Stomach (tissue), 9 donors: Measurements from ENCODE around the gene NUP43. TPM values are rescaled to one million over a fixed set of nuclear protein-coding genes. Genes with fewer than 3 reads are reported as not detected.

ENCODE experiments used
- DNase-seq, 2 donors: peaks; one replicate each; pipeline versions ENCODE4 v3.0.0 to v3.0.0-alpha.2; 2013 to 2019
- H3K27ac ChIP-seq, 5 donors: fragments of 200-600 bp in 4 of 5; sonication (generic) in 4 of 5; one replicate each; pipeline ENCODE4 v1.5.1; 2013 to 2019; ENCODE audit warnings: mild to moderate bottlenecking in 1 of 5, moderate library complexity in 1 of 5
- H3K27me3 ChIP-seq, 3 donors: fragments of 200-600 bp; sonication (generic); one replicate each; pipeline ENCODE4 v1.5.1; 2017 to 2019; ENCODE audit warnings: mixed run types in 1 of 3
- H3K36me3 ChIP-seq, 4 donors: fragments of 200-600 bp; sonication (generic); 1 replicate in 3 of 4; 2 replicates in 1 of 4; pipeline ENCODE4 v1.5.1; 2016 to 2019
- H3K4me1 ChIP-seq, 4 donors: fragments of 200-600 bp; sonication (generic); one replicate each; pipeline ENCODE4 v1.5.1; 2016 to 2019
- H3K4me3 ChIP-seq, 4 donors: fragments of 200-600 bp; sonication (generic) in 3 of 4; one replicate each; pipeline ENCODE4 v1.5.1; 2016 to 2019; ENCODE audit warnings: mild to moderate bottlenecking in 1 of 4
- H3K9me3 ChIP-seq, 4 donors: fragments of 200-600 bp; sonication (generic); one replicate each; pipeline ENCODE4 v1.5.1; 2016 to 2019
- EP300 ChIP-seq: sonication (generic); formaldehyde crosslinking; IDR thresholded peaks from one replicate; pipeline ENCODE4 v1.6.1; 2017; ENCODE audit warnings: antibody characterized with exemption
- POLR2A ChIP-seq, 4 donors: fragments of 450-650 bp; IDR thresholded peaks; one replicate each; pipeline ENCODE4 v1.6.1; 2016; ENCODE audit warnings: antibody characterized with exemption in 4 of 4, control low read depth in 2 of 4, mild to moderate bottlenecking in 1 of 4, moderate library complexity in 1 of 4
- POLR2AphosphoS5 ChIP-seq, 3 donors: sonication (generic); formaldehyde crosslinking; IDR thresholded peaks; one replicate each; pipeline ENCODE4 v1.6.1; 2016; ENCODE audit warnings: antibody characterized with exemption in 3 of 3
- WGBS, 5 donors: extraction: QIAGEN DNeasy Blood & Tissue Kit in 3 of 5; methylation state at CpG; one replicate each; pipeline versions ENCODE4 v1.1.5 to v1.1.7; 2013 to 2018; 5-methylcytosine and 5-hydroxymethylcytosine counted together
- intact Hi-C: fragments of 100-400 bp; cut with DNase I; formaldehyde crosslinking; loops from one replicate; pipeline ENCODE4 v1.15.1; 2023; ENCODE audit warnings: low total_unique reads
- polyA plus RNA-seq, 3 donors: library from polyadenylated mRNA; stranded (reverse); fragments of 200-250 nt; gene quantifications; one replicate each; pipeline ENCODE4 v1.2.3, GENCODE V29; 2013
- total RNA-seq, 5 donors: library from RNA; depleted of rRNA; stranded (reverse); fragments of >200 nt; gene quantifications; one replicate each; pipeline versions ENCODE4 v1.1.0 to v1.2.3, GENCODE V29; 2014 to 2016
- TF ChIP-seq, protein P1 (sequence below), 7 experiments: fragments of 450-650 bp in 4 of 7; fragments of 200-600 bp in 3 of 7; sonication (generic) in 3 of 7; IDR thresholded peaks; one replicate each; pipeline ENCODE4 v1.5.1; 2016 to 2019; ENCODE audit warnings: antibody characterized with exemption in 7 of 7, control low read depth in 2 of 7, mild to moderate bottlenecking in 1 of 7
- donor health status: healthy with polysubstance abuse.
- donor health status: Bipolar disorder and iron deficiency.
- donor health status: healthy.

Gene NUP43
- total and polyA plus RNA-seq, 8 donors: 1.2 to 51.9 (median 17.7) TPM

DNA sequence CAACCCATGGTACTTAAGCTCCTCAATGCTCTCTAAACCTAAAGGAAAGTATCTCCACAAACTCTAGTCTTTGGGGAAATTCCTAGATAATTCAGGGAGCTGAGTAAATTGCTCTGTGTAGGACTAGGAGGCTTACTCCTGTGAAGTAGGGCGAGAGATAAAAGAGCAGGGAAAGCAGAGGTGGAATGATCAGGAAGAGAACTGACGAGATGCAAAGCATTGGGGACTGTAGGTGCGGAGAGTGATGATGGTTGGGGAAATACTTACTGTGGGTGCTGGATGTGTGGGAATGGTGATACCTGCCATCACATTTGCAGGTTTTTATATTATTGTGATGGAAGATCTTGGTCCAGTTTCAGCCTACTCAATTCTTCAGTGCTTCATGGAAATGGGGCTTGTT is 26.8 kb downstream of the NUP43 start:
- no peak for DNase-seq
- H3K27ac ChIP-seq: no peak overlapping the region
- peaks cover 0 to 7% (median 1%) of the 10 kb centered on the region in 4 donors for H3K36me3 ChIP-seq
- no peak overlapping the region for H3K4me3 ChIP-seq
- no peaks in the 10 kb centered on the region for H3K9me3 ChIP-seq
- intact Hi-C loops: loop anchor here (10.0 kb wide), 1 partner anchor 175 kb away; the partner anchor contains the start of gene PPIL4
- H3K4me1 ChIP-seq: peaks cover 22 to 43% (median 31%) of the 10 kb centered on the region in 4 donors
- no peak for TF ChIP-seq EP300
- TF ChIP-seq, protein P1, sequence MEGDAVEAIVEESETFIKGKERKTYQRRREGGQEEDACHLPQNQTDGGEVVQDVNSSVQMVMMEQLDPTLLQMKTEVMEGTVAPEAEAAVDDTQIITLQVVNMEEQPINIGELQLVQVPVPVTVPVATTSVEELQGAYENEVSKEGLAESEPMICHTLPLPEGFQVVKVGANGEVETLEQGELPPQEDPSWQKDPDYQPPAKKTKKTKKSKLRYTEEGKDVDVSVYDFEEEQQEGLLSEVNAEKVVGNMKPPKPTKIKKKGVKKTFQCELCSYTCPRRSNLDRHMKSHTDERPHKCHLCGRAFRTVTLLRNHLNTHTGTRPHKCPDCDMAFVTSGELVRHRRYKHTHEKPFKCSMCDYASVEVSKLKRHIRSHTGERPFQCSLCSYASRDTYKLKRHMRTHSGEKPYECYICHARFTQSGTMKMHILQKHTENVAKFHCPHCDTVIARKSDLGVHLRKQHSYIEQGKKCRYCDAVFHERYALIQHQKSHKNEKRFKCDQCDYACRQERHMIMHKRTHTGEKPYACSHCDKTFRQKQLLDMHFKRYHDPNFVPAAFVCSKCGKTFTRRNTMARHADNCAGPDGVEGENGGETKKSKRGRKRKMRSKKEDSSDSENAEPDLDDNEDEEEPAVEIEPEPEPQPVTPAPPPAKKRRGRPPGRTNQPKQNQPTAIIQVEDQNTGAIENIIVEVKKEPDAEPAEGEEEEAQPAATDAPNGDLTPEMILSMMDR (IDR thresholded peaks at IDR 0.05): no peak
- TF ChIP-seq POLR2A (IDR thresholded peaks at IDR 0.05): no peak
- TF ChIP-seq POLR2AphosphoS5 (IDR thresholded peaks at IDR 0.05): no peak
- 95 to 98% (median 96%) methylated on average over 3 of the region's 3 CpGs for WGBS, 5 donors
- H3K27me3 ChIP-seq: no peaks in the 10 kb centered on the region

DNA sequence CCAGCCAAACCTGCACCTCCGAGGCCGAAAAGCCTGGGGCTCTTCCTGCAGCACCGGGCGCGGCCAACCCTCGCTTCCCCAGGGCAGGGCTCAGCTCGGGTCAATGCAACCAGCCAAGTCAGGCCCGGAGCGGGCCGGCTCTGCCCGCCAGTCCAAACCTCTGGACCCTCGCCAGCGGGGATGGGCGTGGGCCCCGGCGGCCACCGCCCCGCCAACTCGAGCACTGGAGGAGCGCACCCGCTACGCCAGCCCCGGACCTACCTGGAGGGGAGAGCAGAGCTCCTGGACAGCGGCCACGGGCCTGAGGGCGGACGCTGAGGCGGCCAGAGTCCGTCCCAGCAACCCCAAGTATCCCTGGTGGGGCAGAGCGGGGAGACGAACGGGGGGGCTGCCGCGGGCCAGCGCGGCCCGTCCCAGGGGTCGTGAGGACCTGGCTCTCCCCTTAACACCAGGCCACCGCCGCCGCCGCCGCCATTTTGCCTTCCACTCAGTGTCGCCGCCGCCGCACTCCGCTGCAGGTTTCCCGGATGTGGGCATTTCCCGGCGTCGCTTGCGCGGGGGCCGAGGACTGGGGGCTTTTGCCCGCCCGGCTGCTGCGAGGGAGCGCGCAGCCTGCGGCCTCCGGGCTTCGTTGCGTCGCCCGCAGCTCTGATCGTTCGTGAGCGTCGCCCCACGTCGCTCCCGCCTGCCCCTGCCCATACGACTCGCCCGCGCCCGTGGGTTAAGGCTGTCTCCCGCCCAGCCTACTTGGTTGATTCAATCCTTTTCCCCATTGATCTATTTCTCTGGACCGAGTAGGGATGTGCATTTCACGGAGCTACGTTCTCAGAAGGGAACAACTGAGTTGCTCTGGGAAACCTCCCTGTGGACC is 28.5 kb downstream of the NUP43 start, which contains the start of gene LATS1:
LATS1 (minus strand) TSS at position 514 of the 871 bp plus-strand sequence. CDS start 15,975 bp downstream, outside the sequence.
- intact Hi-C loops: loop anchor here (10.0 kb wide), 1 partner anchor 173 kb away; the partner anchor contains the start of gene PPIL4
- DNase-seq: peak; percentile 92 to 96

DNA sequence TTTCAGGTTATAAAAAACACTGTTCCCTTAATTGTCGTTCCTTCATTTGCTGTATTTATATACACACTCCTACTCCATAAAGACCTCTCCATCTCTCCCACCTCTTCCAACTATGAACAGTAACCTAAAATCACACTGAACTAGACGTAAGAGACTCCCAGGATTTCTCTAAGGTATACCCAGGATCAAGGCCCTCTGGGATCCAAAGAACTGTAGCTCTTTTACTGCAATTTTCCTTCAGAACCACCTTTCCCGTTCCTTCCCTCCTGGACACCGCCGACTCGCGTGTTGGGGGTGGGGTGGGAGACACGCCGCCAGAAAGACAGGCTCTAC is 29.1 kb downstream of the NUP43 start:
- Histone ChIP-seq H3K36me3 (peaks cover 0 to 6% (median 0%) of the 10 kb centered on the region in 4 donors), H3K4me3 (peak overlapping the region; percentile 62 to 93 (median 78)), H3K27ac (peak overlapping the region; percentile 98 to 100 (median 98)), H3K27me3 (no peaks in the 10 kb centered on the region), H3K4me1 (peaks cover 19 to 53% (median 31%) of the 10 kb centered on the region in 4 donors), H3K9me3 (no peaks in the 10 kb centered on the region)
- intact Hi-C loops: loop anchor here (10.0 kb wide), 1 partner anchor 172 kb away; the partner anchor contains the start of gene PPIL4
- TF ChIP-seq, protein P1 (IDR thresholded peaks at IDR 0.05): no peak
- TF ChIP-seq POLR2A (IDR thresholded peaks at IDR 0.05) (no peak), EP300 (no peak), POLR2AphosphoS5 (IDR thresholded peaks at IDR 0.05) (no peak)
- no peak for DNase-seq
- WGBS, 5 donors: 0% methylated on average over 9 of the region's 9 CpGs

More for the DNA sequence above, 28.5 kb downstream of the NUP43 start, which contains the start of gene LATS1:
- H3K27me3 ChIP-seq: no peaks in the 10 kb centered on the region
- H3K4me1 ChIP-seq: peaks cover 19 to 53% (median 31%) of the 10 kb centered on the region in 4 donors
- peak within 1 kb of the TSS; percentile 98 to 100 (median 98) for H3K27ac ChIP-seq
- no peaks in the 10 kb centered on the region for H3K9me3 ChIP-seq
- H3K36me3 ChIP-seq: peaks cover 0 to 3% (median under 1%) of the 10 kb centered on the region in 4 donors
- peak within 1 kb of the TSS; percentile 62 to 93 (median 78) for H3K4me3 ChIP-seq
- 0 to 1% (median 0%) methylated on average over 31 to 82 of the region's 82 CpGs for WGBS, 5 donors
- TF ChIP-seq, protein P1 (IDR thresholded peaks at IDR 0.05): no peak
- TF ChIP-seq POLR2A (IDR thresholded peaks at IDR 0.05) (peak in 2 of 4 donors; percentile 8 to 69), POLR2AphosphoS5 (IDR thresholded peaks at IDR 0.05) (peak; percentile 79 to 86 (median 86))

DNA sequence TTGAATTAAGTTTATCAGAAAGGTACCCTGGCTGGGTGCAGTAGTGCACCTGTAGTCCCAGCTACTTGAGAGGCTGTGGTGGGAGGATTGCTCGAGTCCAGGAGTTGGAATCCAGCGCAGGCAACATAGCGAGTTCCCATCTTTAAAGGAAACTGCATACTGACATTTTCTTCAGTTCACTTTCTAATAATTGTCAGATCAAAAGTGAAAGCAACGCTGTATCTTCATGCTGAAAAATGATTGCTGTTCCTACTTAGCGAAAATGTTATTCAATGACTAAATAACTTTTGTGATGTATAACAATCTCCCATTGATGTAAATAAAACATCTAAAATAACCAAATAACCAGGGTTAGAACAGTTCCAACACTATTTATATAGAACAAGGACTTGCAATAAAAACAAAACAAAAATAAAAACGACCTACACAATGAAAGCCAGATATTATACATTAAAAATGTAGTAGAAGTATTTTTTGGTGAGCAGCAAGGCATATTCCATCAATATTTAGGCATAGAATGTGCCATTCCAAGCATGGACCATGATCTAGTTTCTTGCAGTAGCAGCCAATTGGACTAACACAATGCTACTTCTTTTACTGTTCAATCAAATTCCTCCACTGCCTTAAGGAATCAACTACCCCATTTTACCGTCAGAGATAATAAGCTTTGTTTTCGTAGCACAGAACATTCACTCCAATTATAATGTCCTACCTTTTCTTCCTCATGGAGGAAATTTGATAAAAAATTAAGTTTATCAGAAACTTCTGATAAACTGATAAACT is 30.0 kb downstream of the NUP43 start:
- Histone ChIP-seq H3K27ac (peak overlapping the region in 4 of 5 donors; percentile 98 to 99 (median 98)), H3K36me3 (peaks cover 0 to 6% (median 0%) of the 10 kb centered on the region in 4 donors), H3K27me3 (no peaks in the 10 kb centered on the region), H3K4me1 (peaks cover 19 to 56% (median 34%) of the 10 kb centered on the region in 4 donors), H3K4me3 (peak overlapping the region; percentile 62 to 93 (median 78)), H3K9me3 (no peaks in the 10 kb centered on the region)
- TF ChIP-seq EP300 (no peak), POLR2AphosphoS5 (IDR thresholded peaks at IDR 0.05) (no peak), POLR2A (IDR thresholded peaks at IDR 0.05) (no peak)
- TF ChIP-seq, protein P1 (IDR thresholded peaks at IDR 0.05): no peak
- WGBS, 5 donors: 7 to 19% (median 10%) methylated on average over 8 of the region's 8 CpGs
- intact Hi-C loops: loop anchor here (10.0 kb wide), 1 partner anchor 172 kb away; the partner anchor contains the start of gene PPIL4
- DNase-seq: peak; percentile 7 to 11
